Measurements from ENCODE around the gene PCCA. TPM values are rescaled to one million over a fixed set of nuclear protein-coding genes. Genes with fewer than 3 reads are reported as not detected.
A peak's percentile ranks its signal among the peaks of the same experiment; 100 is the strongest.

The PCCA gene
- polyA plus RNA-seq, 1 experiment: 3.0 TPM

- ChIA-PET POLR2A (interaction anchor here (0.6 kb wide), 1 partner anchor 35 kb away, joined by 4 read pairs; no protein-coding TSS in a partner anchor), CTCF (no interaction called here)
- Histone ChIP-seq H3K4me3 (ENCODE audit: low read depth, low read length) (no peak overlapping the region), H3K27me3 (ENCODE audit: control insufficient read depth, insufficient read depth, low read length) (no peaks in the 10 kb centered on the region), H3K36me3 (ENCODE audit: control insufficient read depth, insufficient read depth, low read length) (no peaks in the 10 kb centered on the region)
- TF ChIP-seq, protein P1, sequence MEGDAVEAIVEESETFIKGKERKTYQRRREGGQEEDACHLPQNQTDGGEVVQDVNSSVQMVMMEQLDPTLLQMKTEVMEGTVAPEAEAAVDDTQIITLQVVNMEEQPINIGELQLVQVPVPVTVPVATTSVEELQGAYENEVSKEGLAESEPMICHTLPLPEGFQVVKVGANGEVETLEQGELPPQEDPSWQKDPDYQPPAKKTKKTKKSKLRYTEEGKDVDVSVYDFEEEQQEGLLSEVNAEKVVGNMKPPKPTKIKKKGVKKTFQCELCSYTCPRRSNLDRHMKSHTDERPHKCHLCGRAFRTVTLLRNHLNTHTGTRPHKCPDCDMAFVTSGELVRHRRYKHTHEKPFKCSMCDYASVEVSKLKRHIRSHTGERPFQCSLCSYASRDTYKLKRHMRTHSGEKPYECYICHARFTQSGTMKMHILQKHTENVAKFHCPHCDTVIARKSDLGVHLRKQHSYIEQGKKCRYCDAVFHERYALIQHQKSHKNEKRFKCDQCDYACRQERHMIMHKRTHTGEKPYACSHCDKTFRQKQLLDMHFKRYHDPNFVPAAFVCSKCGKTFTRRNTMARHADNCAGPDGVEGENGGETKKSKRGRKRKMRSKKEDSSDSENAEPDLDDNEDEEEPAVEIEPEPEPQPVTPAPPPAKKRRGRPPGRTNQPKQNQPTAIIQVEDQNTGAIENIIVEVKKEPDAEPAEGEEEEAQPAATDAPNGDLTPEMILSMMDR (IDR thresholded peaks at IDR 0.05; ENCODE audit: insufficient read depth, low read depth, low read length): no peak
- no peak for DNase-seq (ENCODE audit: low read depth)
These were observed 119.1 kb downstream of the PCCA start for GRCh38 chr13:100208002-100208401.

DNA sequence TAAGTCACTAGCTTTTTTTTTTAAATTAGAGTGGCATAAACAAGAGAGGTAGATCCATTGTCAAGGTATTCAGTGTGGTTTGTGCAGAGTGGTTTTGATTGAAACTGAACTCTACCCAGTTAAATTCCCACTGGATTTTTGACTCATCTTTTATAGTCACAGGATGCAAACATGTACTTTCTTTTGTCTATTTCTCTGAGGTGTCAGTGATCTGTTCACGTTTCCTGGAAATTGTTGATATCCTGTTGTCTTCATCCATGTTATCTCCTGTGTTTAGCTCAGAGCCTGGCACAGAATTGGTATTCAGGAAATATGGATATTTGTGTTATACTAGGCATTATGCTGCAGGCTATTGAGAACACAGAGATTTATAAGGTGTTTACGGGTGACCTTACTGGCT lies 119.7 kb downstream of the PCCA start:
- POLR2A ChIA-PET: no interaction called here
- CTCF ChIA-PET: no interaction called here
- DNase-seq (ENCODE audit: low read depth): no peak
- TF ChIP-seq, protein P1 (IDR thresholded peaks at IDR 0.05; ENCODE audit: insufficient read depth, low read depth, low read length): no peak
- H3K4me3 ChIP-seq (ENCODE audit: low read depth, low read length): no peak overlapping the region
- H3K27me3 ChIP-seq (ENCODE audit: control insufficient read depth, insufficient read depth, low read length): no peaks in the 10 kb centered on the region
- no peaks in the 10 kb centered on the region for H3K36me3 ChIP-seq (ENCODE audit: control insufficient read depth, insufficient read depth, low read length)

- TF ChIP-seq, protein P1 (IDR thresholded peaks at IDR 0.05; ENCODE audit: insufficient read depth, low read depth, low read length): no peak
- H3K27me3 ChIP-seq (ENCODE audit: control insufficient read depth, insufficient read depth, low read length): no peaks in the 10 kb centered on the region
- no peaks in the 10 kb centered on the region for H3K36me3 ChIP-seq (ENCODE audit: control insufficient read depth, insufficient read depth, low read length)
- CTCF ChIA-PET: no interaction called here
- DNase-seq (ENCODE audit: low read depth): peak; percentile 50
- POLR2A ChIA-PET: interaction anchor here (0.6 kb wide), 1 partner anchor 23 kb away, joined by 3 read pairs; no protein-coding TSS in a partner anchor
- H3K4me3 ChIP-seq (ENCODE audit: low read depth, low read length): no peak overlapping the region
These were observed 121.2 kb downstream of the PCCA start for GRCh38 chr13:100209857-100210825.

- Histone ChIP-seq H3K27me3 (ENCODE audit: control insufficient read depth, insufficient read depth, low read length) (no peaks in the 10 kb centered on the region), H3K4me3 (ENCODE audit: low read depth, low read length) (no peak overlapping the region), H3K36me3 (ENCODE audit: control insufficient read depth, insufficient read depth, low read length) (no peaks in the 10 kb centered on the region)
- TF ChIP-seq, protein P1 (IDR thresholded peaks at IDR 0.05; ENCODE audit: insufficient read depth, low read depth, low read length): no peak
- ChIA-PET CTCF (interaction anchor here (0.6 kb wide), 1 partner anchor 13 kb away, joined by 3 read pairs; no protein-coding TSS in a partner anchor), POLR2A (interaction anchor here (0.6 kb wide), 1 partner anchor 22 kb away, joined by 3 read pairs; no protein-coding TSS in a partner anchor)
- DNase-seq (ENCODE audit: low read depth): no peak
These were observed 122.3 kb downstream of the PCCA start for GRCh38 chr13:100211016-100211710.
